OCI-LY3 (cell line): ENCODE data around the gene MSRB2.

ENCODE experiments used
- H2AFZ ChIP-seq: fragments of 200-600, 300-600 bp; shearing (Covaris generic); 2 replicates; pipeline ENCODE4 v1.6.0; 2014; ENCODE audit warnings: antibody characterized with exemption, low read depth, low read length
- H3K27ac ChIP-seq: fragments of 200-600, 300-600 bp; sonication (generic); 2 replicates; pipeline ENCODE4 v1.5.1; 2014; ENCODE audit warnings: mild to moderate bottlenecking, low read length, moderate library complexity, mixed read lengths
- H3K27me3 ChIP-seq: fragments of 200-600, 300-600 bp; sonication (generic); 2 replicates; pipeline ENCODE4 v1.6.1; 2014; ENCODE audit warnings: low read depth, low read length, mixed read lengths
- H3K36me3 ChIP-seq: fragments of 200-600, 300-600 bp; sonication (generic); replicated peaks from 2 replicates; pipeline ENCODE3; 2014; ENCODE audit warnings: low read depth, low read length, mixed read lengths
- H3K4me1 ChIP-seq: fragments of 300-600, 200-600 bp; sonication (generic); 2 replicates; pipeline ENCODE4 v1.6.1; 2014; ENCODE audit warnings: low read length, mixed read lengths
- H3K4me2 ChIP-seq: fragments of 200-600, 300-600 bp; sonication (generic); 2 replicates; pipeline ENCODE4 v1.6.1; 2014; ENCODE audit warnings: low read length, mixed read lengths
- H3K4me3 ChIP-seq: fragments of 300-600, 200-600 bp; sonication (generic); 2 replicates; pipeline ENCODE4 v1.5.1; 2014; ENCODE audit warnings: antibody characterized with exemption, mild to moderate bottlenecking, low read length, moderate library complexity
- H3K79me2 ChIP-seq: fragments of 300-600, 200-600 bp; shearing (Covaris generic); 2 replicates; pipeline ENCODE4 v1.6.1; 2014; ENCODE audit warnings: mild to moderate bottlenecking, low read length, mixed read lengths
- H3K9ac ChIP-seq: fragments of 300-600, 200-600 bp; shearing (Covaris generic); 2 replicates; pipeline ENCODE4 v1.6.0; 2014; ENCODE audit warnings: mild to moderate bottlenecking, low read length, moderate library complexity
- H3K9me3 ChIP-seq: fragments of 200-600, 300-600 bp; shearing (Covaris generic); 2 replicates; pipeline ENCODE4 v1.6.1; 2014; ENCODE audit warnings: low read length, mixed read lengths; ENCODE audit not compliant: insufficient read depth
- H4K20me1 ChIP-seq: fragments of 200-600, 300-600 bp; sonication (generic); 2 replicates; pipeline ENCODE4 v1.6.1; 2016; ENCODE audit warnings: low read length, mixed read lengths; ENCODE audit not compliant: insufficient read depth
- EZH2phosphoT487 ChIP-seq: fragments of 200-600 bp; shearing (Covaris generic); IDR thresholded peaks from 2 replicates; pipeline ENCODE4 v1.6.1; 2018; ENCODE audit warnings: antibody characterized with exemption, mixed run types, low read depth
- TF ChIP-seq, protein P1 (sequence below): fragments of 200-600, 300-600 bp; sonication (generic); IDR thresholded peaks from 2 replicates; pipeline ENCODE4 v1.5.1; 2014; ENCODE audit warnings: antibody characterized with exemption, low read length, low read depth

MSRB2 gene

DNA sequence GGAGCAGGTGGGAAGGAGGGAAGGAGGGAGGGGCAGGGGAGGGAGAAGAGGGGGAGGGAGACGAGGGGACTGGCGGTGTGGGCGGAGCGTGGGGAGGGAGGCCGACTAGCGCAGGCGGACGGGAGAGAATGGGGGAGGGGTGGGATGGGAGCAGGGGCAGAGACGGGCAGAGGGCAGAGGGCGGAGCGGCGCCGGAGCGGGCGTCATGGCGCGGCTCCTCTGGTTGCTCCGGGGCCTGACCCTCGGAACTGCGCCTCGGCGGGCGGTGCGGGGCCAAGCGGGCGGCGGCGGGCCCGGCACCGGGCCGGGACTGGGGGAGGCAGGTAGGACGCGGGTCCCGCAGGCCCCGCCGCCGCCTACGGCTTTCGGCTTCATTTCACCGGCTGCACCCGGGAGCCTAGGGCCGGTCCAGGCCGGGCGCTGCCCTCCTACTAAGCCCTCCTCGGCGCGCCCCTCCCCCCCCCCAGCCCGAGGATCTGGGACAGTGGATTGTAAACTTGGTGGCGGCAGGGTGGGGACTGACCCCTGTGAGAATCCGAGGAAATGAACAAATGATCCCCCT, at the start of gene MSRB2:
Gene MSRB2 (plus strand): TSS at position 176 of the 562 bp plus-strand sequence. CDS start 30 bp downstream, at position 206.
- no peaks in the 10 kb centered on the region for H3K36me3 ChIP-seq
- no peaks in the 10 kb centered on the region for H3K27me3 ChIP-seq
- H3K4me3 ChIP-seq, result peak within 1 kb of the TSS; percentile 89
- H2AFZ ChIP-seq, result peak within 1 kb of the TSS; percentile 39; the same call in 1 of the 2 replicates
- H3K4me1 ChIP-seq, result peaks cover 12% of the 10 kb centered on the region
- peak within 1 kb of the TSS; percentile 86 for H3K9ac ChIP-seq
- peak within 1 kb of the TSS; percentile 20; the same call in 1 of the 2 replicates for H3K27ac ChIP-seq
- no peaks in the 10 kb centered on the region for H4K20me1 ChIP-seq
- TF ChIP-seq, protein P1, sequence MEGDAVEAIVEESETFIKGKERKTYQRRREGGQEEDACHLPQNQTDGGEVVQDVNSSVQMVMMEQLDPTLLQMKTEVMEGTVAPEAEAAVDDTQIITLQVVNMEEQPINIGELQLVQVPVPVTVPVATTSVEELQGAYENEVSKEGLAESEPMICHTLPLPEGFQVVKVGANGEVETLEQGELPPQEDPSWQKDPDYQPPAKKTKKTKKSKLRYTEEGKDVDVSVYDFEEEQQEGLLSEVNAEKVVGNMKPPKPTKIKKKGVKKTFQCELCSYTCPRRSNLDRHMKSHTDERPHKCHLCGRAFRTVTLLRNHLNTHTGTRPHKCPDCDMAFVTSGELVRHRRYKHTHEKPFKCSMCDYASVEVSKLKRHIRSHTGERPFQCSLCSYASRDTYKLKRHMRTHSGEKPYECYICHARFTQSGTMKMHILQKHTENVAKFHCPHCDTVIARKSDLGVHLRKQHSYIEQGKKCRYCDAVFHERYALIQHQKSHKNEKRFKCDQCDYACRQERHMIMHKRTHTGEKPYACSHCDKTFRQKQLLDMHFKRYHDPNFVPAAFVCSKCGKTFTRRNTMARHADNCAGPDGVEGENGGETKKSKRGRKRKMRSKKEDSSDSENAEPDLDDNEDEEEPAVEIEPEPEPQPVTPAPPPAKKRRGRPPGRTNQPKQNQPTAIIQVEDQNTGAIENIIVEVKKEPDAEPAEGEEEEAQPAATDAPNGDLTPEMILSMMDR, result no peak
- TF ChIP-seq EZH2phosphoT487, result no peak
- peak within 1 kb of the TSS; percentile 93 for H3K4me2 ChIP-seq
- peaks cover 11% of the 10 kb centered on the region for H3K79me2 ChIP-seq
- no peaks in the 10 kb centered on the region for H3K9me3 ChIP-seq

DNA sequence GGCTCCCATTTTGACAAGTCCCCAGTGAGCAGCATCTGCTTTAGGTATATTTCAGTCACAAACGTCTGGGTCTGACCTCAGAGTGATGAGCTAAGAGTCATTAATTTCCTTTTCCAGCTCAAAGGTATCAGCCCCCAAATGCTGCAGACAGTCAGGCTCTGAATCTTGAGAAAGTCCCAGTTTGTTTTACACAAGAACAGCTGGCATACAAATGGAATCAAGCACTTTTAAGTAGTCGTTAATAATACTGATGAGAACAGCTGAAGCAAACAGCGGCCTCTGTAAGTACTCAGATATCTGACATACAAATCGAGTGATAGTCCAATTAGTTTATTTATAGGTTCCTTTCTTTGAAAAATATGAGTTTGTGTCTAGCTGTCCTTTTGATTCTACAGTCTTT, 49.4 kb upstream of the MSRB2 start:
- H2AFZ ChIP-seq, result no peak overlapping the region

DNA sequence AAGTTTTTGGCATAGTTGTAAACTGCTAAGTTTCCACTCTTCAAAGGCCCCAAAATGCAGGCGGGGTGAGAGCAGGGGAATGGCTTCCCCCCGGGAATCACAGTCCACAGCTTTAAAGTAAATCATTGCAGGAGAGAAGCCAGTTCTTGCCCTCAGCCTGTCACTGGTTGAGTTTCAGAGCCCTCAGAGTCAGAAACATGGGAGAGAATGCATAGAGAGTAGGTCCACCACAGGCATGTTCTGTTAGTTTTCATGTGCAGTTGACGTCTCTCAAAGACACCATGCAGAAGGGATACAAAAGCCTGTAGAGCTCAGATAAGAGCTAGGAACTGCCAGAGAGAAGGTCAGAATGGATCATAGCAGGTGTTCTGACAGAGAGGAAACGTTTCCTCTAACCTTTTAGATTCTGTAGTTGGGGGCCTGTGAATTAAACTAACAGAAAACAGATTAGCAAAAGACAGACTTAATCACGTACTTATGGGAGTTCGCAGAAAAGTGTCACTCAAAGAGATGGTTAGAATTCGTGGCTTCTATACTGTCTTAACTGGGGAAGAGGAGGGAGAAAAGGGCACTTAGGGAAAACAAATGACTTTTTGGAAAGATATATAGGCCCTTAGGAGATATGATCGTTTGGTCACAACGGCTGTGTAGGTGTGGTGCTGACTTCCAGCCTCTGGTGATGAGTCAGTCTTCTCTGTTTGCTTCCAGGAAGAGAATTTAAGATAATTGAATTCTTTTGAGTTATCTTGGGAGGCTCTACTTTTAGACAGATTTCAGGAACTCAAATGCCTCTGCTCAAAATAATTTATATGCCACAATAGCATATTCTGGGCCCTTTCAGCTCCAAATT, 48.0 kb upstream of the MSRB2 start:
- no peak for TF ChIP-seq EZH2phosphoT487
- TF ChIP-seq, protein P1, result no peak
- Histone ChIP-seq H3K4me2 (no peak overlapping the region), H4K20me1 (no peaks in the 10 kb centered on the region), H3K79me2 (no peaks in the 10 kb centered on the region), H3K4me1 (no peaks in the 10 kb centered on the region), H3K27ac (no peak overlapping the region), H2AFZ (no peak overlapping the region), H3K36me3 (no peaks in the 10 kb centered on the region), H3K9me3 (no peaks in the 10 kb centered on the region), H3K27me3 (no peaks in the 10 kb centered on the region), H3K4me3 (no peak overlapping the region), H3K9ac (no peak overlapping the region)

More for the DNA sequence above, 49.4 kb upstream of the MSRB2 start:
- TF ChIP-seq EZH2phosphoT487, result no peak
- TF ChIP-seq, protein P1, result no peak
- Histone ChIP-seq H3K9me3 (no peaks in the 10 kb centered on the region), H3K36me3 (no peaks in the 10 kb centered on the region), H3K4me2 (no peak overlapping the region), H3K4me1 (no peaks in the 10 kb centered on the region), H3K27me3 (no peaks in the 10 kb centered on the region), H3K79me2 (no peaks in the 10 kb centered on the region), H4K20me1 (no peaks in the 10 kb centered on the region), H3K27ac (no peak overlapping the region), H3K9ac (no peak overlapping the region), H3K4me3 (no peak overlapping the region)

DNA sequence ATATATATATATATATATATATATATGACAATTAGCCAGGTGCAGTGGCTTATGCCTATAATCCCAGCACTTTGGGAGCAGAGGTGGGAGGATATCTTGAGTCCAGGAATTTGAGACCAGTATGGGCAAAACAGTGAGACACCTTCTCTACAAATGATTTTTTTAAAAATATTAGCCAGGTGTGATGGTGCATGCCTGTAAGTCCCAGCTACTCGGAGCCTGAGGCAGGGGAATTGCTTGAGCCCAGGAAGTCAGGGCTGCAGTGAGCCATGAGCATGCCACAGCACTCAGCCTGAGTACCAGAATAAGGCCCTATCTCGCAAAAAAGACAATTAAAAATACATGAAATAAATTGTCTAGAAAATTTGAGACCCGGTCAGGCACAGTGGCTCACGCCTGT, 47.2 kb upstream of the MSRB2 start:
- H3K27ac ChIP-seq, result no peak overlapping the region
- H3K9ac ChIP-seq, result no peak overlapping the region
- TF ChIP-seq, protein P1, result no peak
- TF ChIP-seq EZH2phosphoT487, result no peak
- H4K20me1 ChIP-seq, result no peaks in the 10 kb centered on the region
- no peak overlapping the region for H3K4me2 ChIP-seq
- H3K36me3 ChIP-seq, result no peaks in the 10 kb centered on the region
- no peak overlapping the region for H2AFZ ChIP-seq
- no peaks in the 10 kb centered on the region for H3K4me1 ChIP-seq
- H3K79me2 ChIP-seq, result no peaks in the 10 kb centered on the region
- no peaks in the 10 kb centered on the region for H3K9me3 ChIP-seq
- H3K27me3 ChIP-seq, result no peaks in the 10 kb centered on the region
- no peak overlapping the region for H3K4me3 ChIP-seq
